GM19035 (cell line): ENCODE results near the gene TRIM14.

Source experiments
- ATAC-seq: cut with Tn5 transposase; IDR thresholded peaks from one replicate; pipeline ENCODE4 v1.9.1; 2021; ENCODE audit not compliant: unreplicated experiment

The TRIM14 gene, protein sequence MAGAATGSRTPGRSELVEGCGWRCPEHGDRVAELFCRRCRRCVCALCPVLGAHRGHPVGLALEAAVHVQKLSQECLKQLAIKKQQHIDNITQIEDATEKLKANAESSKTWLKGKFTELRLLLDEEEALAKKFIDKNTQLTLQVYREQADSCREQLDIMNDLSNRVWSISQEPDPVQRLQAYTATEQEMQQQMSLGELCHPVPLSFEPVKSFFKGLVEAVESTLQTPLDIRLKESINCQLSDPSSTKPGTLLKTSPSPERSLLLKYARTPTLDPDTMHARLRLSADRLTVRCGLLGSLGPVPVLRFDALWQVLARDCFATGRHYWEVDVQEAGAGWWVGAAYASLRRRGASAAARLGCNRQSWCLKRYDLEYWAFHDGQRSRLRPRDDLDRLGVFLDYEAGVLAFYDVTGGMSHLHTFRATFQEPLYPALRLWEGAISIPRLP

DNA sequence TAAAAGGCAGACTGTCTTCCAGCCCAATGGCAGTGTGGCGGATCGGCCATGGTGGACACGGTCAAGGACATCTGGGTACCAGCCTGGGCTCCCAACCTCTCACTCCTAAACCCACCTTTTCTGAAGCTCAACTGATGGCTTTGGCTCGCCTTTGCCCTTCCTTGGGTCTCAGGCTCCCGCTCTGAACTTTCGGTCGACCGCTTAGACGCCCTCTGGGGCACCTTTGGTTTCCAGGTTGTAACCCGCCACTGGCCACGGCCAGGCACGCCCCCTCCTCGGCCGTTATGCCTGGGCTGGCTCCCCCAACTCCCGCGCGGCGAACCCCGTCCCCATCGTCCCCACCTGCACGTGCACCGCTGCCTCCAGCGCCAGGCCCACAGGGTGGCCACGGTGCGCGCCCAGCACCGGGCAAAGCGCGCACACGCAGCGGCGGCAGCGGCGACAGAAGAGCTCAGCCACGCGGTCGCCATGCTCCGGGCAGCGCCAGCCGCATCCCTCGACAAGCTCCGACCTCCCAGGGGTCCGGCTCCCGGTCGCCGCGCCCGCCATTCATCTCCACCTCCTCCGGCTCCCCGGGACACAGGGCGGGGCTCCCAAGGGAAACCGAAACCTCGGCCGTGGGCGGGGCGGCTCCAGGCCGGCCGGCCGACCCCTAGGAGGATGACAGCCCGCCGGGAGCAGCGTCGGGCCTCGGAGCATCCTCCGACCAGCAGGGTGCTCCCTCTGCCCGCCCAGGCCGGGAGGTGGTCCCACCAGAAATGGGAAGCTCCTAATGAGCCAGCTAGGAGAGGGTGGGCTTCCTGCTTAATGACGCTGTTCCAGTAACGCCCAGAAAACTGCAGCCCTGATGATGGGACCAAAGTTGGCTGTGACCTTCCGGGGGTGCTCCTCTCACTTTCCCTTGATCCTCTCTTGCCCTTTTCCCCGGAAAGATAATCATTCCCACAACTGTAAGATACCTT is at the start of gene TRIM14:
TRIM14 (minus strand) TSS at position 583 of the 962 bp plus-strand sequence; CDS start at position 549, 34 bp downstream.
- ATAC-seq: peak; percentile 62

GRCh38 chr9:98168153-98168780 is 49.2 kb upstream of the TRIM14 start:
- ATAC-seq: no peak

GRCh38 chr9:98164912-98165311 is 45.9 kb upstream of the TRIM14 start:
- ATAC-seq: no peak

- ATAC-seq: no peak
Measured at GRCh38 chr9:98162613-98163012, 43.6 kb upstream of the TRIM14 start.

DNA sequence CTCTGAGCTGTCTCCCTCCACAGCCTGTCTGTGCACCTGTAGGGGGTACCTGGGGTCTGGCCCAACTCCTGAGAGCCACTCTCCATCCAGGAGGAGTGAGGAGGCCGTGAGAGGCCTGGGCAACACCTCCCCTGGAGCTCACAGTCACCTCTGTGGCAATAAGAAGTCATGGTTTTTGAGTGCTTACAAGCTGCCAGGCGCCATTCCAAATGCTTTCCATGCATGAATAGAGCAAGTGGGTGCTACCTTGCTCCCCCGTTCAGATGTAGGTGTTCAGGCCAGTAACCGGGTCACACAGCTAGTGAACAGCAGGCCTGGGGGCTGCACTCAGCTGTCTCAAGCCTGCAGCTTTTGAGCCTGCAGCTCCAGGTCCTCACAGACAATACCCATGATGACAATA is 42.8 kb upstream of the TRIM14 start:
- no peak for ATAC-seq

GRCh38 chr9:98159790-98160189 is 40.8 kb upstream of the TRIM14 start:
- ATAC-seq: no peak

DNA sequence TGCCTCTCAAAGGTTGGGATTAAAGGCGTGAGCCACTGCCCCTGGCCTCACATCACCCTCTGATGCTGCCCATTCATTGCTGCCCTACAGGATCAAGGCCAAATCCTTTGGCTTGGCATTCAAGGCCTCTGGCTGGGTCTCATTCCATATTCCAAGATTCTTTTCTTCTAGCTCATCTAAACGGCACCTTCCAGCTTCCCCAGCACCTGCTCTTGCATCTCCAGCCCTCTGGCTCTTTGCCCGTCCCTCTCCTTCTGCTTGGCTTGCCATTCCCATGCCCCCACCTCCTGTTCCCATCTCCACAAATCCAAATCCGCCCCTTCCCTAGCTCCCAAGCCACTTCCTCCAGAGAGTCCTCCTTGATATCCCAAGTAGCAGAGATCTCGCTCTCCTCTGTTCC is 40.3 kb upstream of the TRIM14 start:
- ATAC-seq: no peak

DNA sequence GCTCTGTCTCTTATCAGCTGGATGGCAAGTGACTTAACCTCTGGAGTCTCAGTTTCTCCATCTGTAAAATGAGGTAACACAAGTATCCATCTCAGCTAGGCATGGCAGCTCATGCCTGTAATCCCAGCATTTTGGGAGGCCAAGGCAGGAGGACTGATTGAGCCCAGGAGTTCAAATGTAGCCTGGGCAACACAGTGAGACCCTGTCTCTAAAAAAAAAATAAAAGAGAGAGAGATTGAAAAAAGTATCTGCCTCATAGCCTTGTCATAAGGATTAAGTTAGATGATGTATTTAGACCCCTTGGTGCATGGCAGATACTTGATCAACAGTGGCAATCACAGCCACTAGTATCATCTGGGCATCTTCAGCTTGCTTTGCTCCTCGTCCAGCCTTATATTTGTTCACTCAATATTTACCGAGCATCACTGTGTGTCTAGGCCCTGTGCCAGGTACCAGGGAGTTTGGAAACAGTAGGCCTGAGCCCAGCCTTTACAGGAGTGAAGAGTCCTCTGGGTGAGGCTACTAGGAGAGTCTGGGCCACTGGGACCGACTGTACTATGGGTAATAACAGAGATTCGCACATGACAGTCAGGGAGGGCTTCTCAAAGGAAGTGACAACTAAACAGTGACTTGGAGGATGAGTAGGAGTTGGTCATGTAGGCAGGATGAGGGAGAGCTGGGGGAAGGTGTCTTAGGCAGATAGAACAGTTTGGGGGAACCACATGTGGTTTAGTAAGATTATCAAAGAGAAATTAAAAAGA is 39.2 kb upstream of the TRIM14 start:
- ATAC-seq: no peak

DNA sequence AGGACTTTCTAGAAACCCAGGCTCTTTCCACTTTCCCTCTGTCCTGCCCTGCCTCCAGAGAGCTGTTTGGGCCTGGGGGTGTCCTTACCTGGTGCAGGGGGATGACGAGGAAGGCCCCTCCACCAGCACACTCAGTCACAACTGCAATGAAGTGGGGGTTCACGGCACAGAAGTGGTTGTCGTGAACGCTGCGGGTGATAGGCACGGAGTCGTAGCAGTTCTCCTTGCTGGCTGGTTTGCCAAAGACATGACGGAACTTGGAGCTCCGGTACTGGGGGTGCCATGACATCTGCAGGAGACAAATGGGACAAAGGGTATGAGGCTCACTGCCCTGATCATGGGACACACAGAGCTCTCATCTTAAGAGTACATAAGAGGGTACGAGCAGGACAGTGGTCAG is 38.4 kb upstream of the TRIM14 start:
- no peak for ATAC-seq

DNA sequence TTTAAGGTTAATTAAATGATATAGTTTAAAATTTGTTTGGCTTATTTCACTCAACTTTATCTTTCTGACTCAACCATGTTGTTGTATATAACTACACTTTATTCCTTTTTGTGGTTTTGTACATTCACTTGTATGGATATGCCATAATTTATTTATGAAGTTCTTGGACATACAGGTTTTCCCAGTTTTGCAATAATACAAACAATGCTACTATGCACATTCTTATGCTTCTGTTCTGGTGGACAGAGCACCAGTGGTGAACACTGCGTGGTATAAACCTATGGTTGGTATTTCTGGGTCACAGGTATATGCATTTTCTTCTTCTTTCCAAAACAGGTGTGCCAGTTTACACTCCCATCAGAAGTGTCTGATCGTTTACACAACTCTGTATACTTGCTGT is 35.7 kb upstream of the TRIM14 start:
- no peak for ATAC-seq

GRCh38 chr9:98152526-98152925 is 33.5 kb upstream of the TRIM14 start:
- ATAC-seq: no peak

GRCh38 chr9:98150721-98151120 is 31.7 kb upstream of the TRIM14 start:
- ATAC-seq: no peak

DNA sequence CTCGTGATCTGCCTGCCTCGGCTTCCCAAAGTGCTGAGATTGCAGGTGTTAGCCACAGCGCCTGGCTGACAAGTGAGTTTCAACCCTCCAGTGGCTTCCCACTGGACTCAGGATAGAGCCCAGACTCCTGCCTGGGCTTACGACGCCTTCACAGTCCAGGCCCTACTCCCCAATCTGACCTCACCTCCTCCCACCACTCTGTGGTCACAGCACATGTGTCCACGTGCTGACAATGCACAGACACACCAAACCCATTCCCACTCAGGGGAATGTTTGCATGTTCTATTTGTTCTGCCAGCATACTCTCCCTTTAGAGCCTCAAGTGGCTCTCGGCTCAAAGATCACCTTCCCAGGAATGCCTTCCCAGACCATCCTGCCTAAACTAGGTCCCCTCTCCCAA is 31.1 kb upstream of the TRIM14 start:
- no peak for ATAC-seq

GRCh38 chr9:98149422-98149821 is 30.4 kb upstream of the TRIM14 start:
- no peak for ATAC-seq

GRCh38 chr9:98148486-98148885 is 29.5 kb upstream of the TRIM14 start:
- ATAC-seq: no peak

- no peak for ATAC-seq
Measured at GRCh38 chr9:98147582-98147981, 28.6 kb upstream of the TRIM14 start.

GRCh38 chr9:98146101-98146991 is 27.3 kb upstream of the TRIM14 start:
- ATAC-seq: no peak

DNA sequence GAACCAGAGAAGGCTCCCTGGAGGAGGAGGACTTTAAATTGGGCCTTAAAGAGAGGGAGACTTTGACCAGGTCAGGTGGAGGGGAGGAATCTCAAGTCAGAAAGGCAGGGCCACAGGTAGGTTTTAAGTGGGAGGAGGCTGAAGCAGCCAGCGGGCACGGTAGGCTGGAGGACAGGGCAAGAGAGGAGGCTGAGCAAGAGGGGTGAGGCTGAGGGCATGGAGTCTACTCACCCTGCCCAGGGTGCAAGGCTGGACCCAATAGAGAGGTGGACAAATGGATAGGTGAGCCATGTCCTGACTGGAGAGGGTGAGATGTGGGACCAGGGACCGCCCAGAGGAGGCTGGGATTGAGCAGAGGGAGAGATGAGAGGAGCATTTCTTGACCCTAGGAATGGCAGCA is 25.6 kb upstream of the TRIM14 start:
- no peak for ATAC-seq

- no peak for ATAC-seq
Measured at GRCh38 chr9:98144076-98144475, 25.1 kb upstream of the TRIM14 start.
